ENCODE results near the gene NPHP4.
A peak's percentile ranks its signal among the peaks of the same experiment; 100 is the strongest.

The NPHP4 gene

GRCh38 chr1:5986018-5986417 lies 6.2 kb downstream of the NPHP4 start:
- no peak for DNase-seq

GRCh38 chr1:5985250-5985649 lies 7.0 kb downstream of the NPHP4 start:
- no peak for DNase-seq

GRCh38 chr1:5983361-5984103 lies 8.7 kb downstream of the NPHP4 start:
- DNase-seq, result no peak

GRCh38 chr1:5982868-5983267 lies 9.4 kb downstream of the NPHP4 start:
- DNase-seq, result no peak

GRCh38 chr1:5982276-5982675 lies 9.9 kb downstream of the NPHP4 start:
- DNase-seq, result no peak

GRCh38 chr1:5981009-5981380 lies 11.2 kb downstream of the NPHP4 start:
- DNase-seq, result no peak

- no peak for DNase-seq
These were observed 11.8 kb downstream of the NPHP4 start for GRCh38 chr1:5980314-5981008.

GRCh38 chr1:5979536-5980313 lies 12.5 kb downstream of the NPHP4 start:
- DNase-seq, result no peak

- no peak for DNase-seq
These were observed 13.8 kb downstream of the NPHP4 start for GRCh38 chr1:5978452-5978851.

GRCh38 chr1:5977494-5978444 lies 14.5 kb downstream of the NPHP4 start:
- DNase-seq, result no peak

- DNase-seq, result no peak
These were observed 15.3 kb downstream of the NPHP4 start for GRCh38 chr1:5976726-5977493.

- DNase-seq, result no peak
These were observed 16.0 kb downstream of the NPHP4 start for GRCh38 chr1:5976231-5976630.

- peak; percentile 12 for DNase-seq
These were observed 16.9 kb downstream of the NPHP4 start for GRCh38 chr1:5975133-5975880.

GRCh38 chr1:5974631-5975030 lies 17.6 kb downstream of the NPHP4 start:
- no peak for DNase-seq

- DNase-seq, result no peak
These were observed 18.5 kb downstream of the NPHP4 start for GRCh38 chr1:5973771-5974170.

- DNase-seq, result no peak
These were observed 20.1 kb downstream of the NPHP4 start for GRCh38 chr1:5972198-5972520.

- DNase-seq, result no peak
These were observed 20.6 kb downstream of the NPHP4 start for GRCh38 chr1:5971471-5972197.

GRCh38 chr1:5970610-5971273 lies 21.5 kb downstream of the NPHP4 start:
- DNase-seq, result no peak

GRCh38 chr1:5969168-5969567 lies 23.1 kb downstream of the NPHP4 start:
- no peak for DNase-seq

- DNase-seq, result no peak
These were observed 24.0 kb downstream of the NPHP4 start for GRCh38 chr1:5968161-5968736.

Measured in NCI-H446 treated with DMSO at 0.1 percent for 48 hours (cell line).